Stimulated activated CD4-positive, alpha-beta T cell treated with anti-CD3 and anti-CD28 coated beads, Interleukin-4, amount 100 ng/mL, for 48 hours (primary cell): ENCODE data around the gene RERGL.
"Not testable (repeated sequence)": the region's sequence is repeated elsewhere in the genome, so short reads cannot be mapped to it uniquely, and the experiment has no call there.

Experiments used
- DNase-seq, 2 donors: peaks; one replicate each; pipeline ENCODE4 v3.0.0-alpha.2; 2020; ENCODE audit warnings: low read depth in 2 of 2

RERGL gene

GRCh38 chr12:18090093-18090492 lies at the start of gene RERGL:
Gene RERGL (minus strand): TSS chr12:18090193. CDS start chr12:18090140, 53 bp downstream.
- DNase-seq: no peak

GRCh38 chr12:18139254-18139653 lies 49.3 kb upstream of the RERGL start:
- DNase-seq: no peak

- DNase-seq: no peak
Measured at GRCh38 chr12:18135509-18135908, 45.5 kb upstream of the RERGL start.

- DNase-seq: no peak
Measured at GRCh38 chr12:18135086-18135485, 45.1 kb upstream of the RERGL start.

GRCh38 chr12:18130851-18131250 lies 40.9 kb upstream of the RERGL start:
- DNase-seq: no peak

- no peak for DNase-seq
Measured at GRCh38 chr12:18123707-18124106, 33.7 kb upstream of the RERGL start.

GRCh38 chr12:18120899-18121298 lies 30.9 kb upstream of the RERGL start:
- no peak for DNase-seq

- DNase-seq: no peak
Measured at GRCh38 chr12:18108611-18109010, 18.6 kb upstream of the RERGL start.

- DNase-seq: no peak
Measured at GRCh38 chr12:18103624-18104023, 13.6 kb upstream of the RERGL start.

- DNase-seq: no peak
Measured at GRCh38 chr12:18101043-18101442, 11.1 kb upstream of the RERGL start.

- no peak for DNase-seq
Measured at GRCh38 chr12:18084080-18084479, 5.9 kb downstream of the RERGL start.

- no peak for DNase-seq
Measured at GRCh38 chr12:18079541-18080246, 10.3 kb downstream of the RERGL start.

GRCh38 chr12:18074001-18074400 lies 16.0 kb downstream of the RERGL start:
- DNase-seq: no peak

- no peak for DNase-seq
Measured at GRCh38 chr12:18072723-18073122, 17.3 kb downstream of the RERGL start.

GRCh38 chr12:18071336-18071735 lies 18.7 kb downstream of the RERGL start:
- DNase-seq: no peak

GRCh38 chr12:18068355-18068754 lies 21.6 kb downstream of the RERGL start:
- no peak for DNase-seq

GRCh38 chr12:18066666-18067065 lies 23.3 kb downstream of the RERGL start:
- no peak for DNase-seq

- DNase-seq: not testable (repeated sequence)
Measured at GRCh38 chr12:18062867-18063266, 27.1 kb downstream of the RERGL start.

GRCh38 chr12:18057051-18057450 lies 32.9 kb downstream of the RERGL start:
- DNase-seq: no peak

- DNase-seq: no peak
Measured at GRCh38 chr12:18054925-18055619, 34.9 kb downstream of the RERGL start.

- DNase-seq: no peak
Measured at GRCh38 chr12:18045446-18045992, 44.5 kb downstream of the RERGL start.

- DNase-seq: not testable (repeated sequence)
Measured at GRCh38 chr12:18040060-18040742, 49.8 kb downstream of the RERGL start.
